Esophagus squamous epithelium (tissue), 5 donors: ENCODE measurements around the gene APMAP. TPM values are rescaled to one million over a fixed set of nuclear protein-coding genes. Genes with fewer than 3 reads are reported as not detected.

Experiments used
- DNase-seq: peaks from one replicate; lab custom pipeline; 2025; lab: John Stamatoyannopoulos, UW
- H3K27ac ChIP-seq, 4 donors: fragments of 200-600 bp; sonication (generic); one replicate each; pipeline ENCODE4 v1.5.1; 2016 to 2019; ENCODE audit warnings: mild to moderate bottlenecking in 1 of 4
- H3K27me3 ChIP-seq, 4 donors: fragments of 200-600 bp; sonication (generic); 1 replicate in 3 of 4; 2 replicates in 1 of 4; pipeline versions ENCODE4 v1.5.1 to v1.6.0; 2017 to 2021; ENCODE audit warnings: antibody characterized with exemption in 1 of 4
- H3K36me3 ChIP-seq, 3 donors: fragments of 200-600 bp; sonication (generic); one replicate each; pipeline ENCODE4 v1.5.1; 2016 to 2019
- H3K4me1 ChIP-seq, 3 donors: fragments of 200-600 bp; sonication (generic); one replicate each; pipeline ENCODE4 v1.5.1; 2017 to 2019
- H3K4me3 ChIP-seq, 4 donors: fragments of 200-600 bp; sonication (generic); 1 replicate in 3 of 4; 2 replicates in 1 of 4; pipeline ENCODE4 v1.5.1; 2016 to 2019; ENCODE audit warnings: mild to moderate bottlenecking in 2 of 4, moderate library complexity in 1 of 4
- H3K9me3 ChIP-seq, 3 donors: fragments of 200-600 bp; sonication (generic); one replicate each; pipeline ENCODE4 v1.5.1; 2016 to 2019
- POLR2A ChIP-seq, 4 donors: fragments of 450-650 bp; IDR thresholded peaks; one replicate each; pipeline ENCODE4 v1.6.1; 2017; ENCODE audit warnings: antibody characterized with exemption in 4 of 4, mild to moderate bottlenecking in 4 of 4, moderate library complexity in 3 of 4
- WGBS, 2 donors: methylation state at CpG; one replicate each; pipeline ENCODE4 v1.1.5; 2018; 5-methylcytosine and 5-hydroxymethylcytosine counted together
- intact Hi-C: fragments of 100-400 bp; cut with DNase I; formaldehyde crosslinking; loops from one replicate; pipeline ENCODE4 v1.15.0; 2022
- total RNA-seq, 4 donors: library from RNA; depleted of rRNA; stranded (reverse); fragments of >200 nt; gene quantifications; one replicate each; pipeline ENCODE4 v1.1.0, GENCODE V29; 2016
- TF ChIP-seq, protein P1 (sequence below), 6 experiments: fragments of 450-650 bp in 4 of 6; fragments of 200-600 bp in 2 of 6; sonication (generic) in 2 of 6; IDR thresholded peaks; one replicate each; pipeline ENCODE4 v1.5.1; 2016 to 2019; ENCODE audit warnings: antibody characterized with exemption in 6 of 6, mild to moderate bottlenecking in 4 of 6, moderate library complexity in 4 of 6
- donor health status: DM: yes; HTN: yes; CAD: no.

APMAP gene
- total RNA-seq, 4 donors from 2014 or later: 16.7 to 38.4 (median 25.6) TPM

DNA sequence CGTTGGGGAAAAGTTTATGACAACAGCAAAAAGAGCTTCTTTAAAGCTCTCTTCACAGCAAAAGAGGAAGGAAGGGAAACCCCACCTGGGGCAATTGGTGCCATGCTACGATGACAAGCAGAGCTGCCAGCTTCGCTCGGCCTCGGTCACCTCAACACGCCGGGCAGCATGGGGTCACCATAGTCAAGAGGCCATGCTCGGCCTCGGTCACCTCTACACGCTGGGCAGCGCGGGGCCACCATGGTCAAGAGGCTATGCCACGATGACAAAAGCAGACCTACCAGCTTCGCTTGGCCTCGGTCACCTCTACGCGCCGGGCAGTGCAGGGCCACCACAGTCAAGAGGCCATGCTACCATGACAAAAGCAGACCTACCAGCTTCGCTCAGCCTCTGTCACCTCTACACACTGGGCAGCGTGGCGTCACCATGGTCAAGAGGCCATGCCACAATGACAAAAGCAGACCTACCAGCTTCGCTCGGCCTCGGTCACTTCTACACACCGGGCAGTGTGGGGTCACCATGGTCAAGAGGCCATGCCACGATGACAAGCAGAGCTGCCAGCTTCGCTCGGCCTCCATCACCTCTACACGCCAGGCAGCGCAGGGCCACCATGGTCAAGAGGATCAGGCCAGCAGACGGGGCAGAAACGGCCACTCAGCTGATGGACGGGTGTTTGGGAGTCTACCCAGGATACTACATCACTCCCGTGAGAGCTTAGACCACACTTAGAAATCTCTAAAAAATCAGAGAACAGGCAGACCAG, 12.1 kb downstream of the APMAP start:
- Histone ChIP-seq H3K4me1 (peaks cover 0 to 6% (median 3%) of the 10 kb centered on the region in 3 donors), H3K36me3 (peaks cover 0 to 80% (median 5%) of the 10 kb centered on the region in 3 donors), H3K9me3 (peaks cover 0 to 4% (median 3%) of the 10 kb centered on the region in 3 donors), H3K27me3 (no peaks in the 10 kb centered on the region), H3K4me3 (no peak overlapping the region), H3K27ac (no peak overlapping the region)
- intact Hi-C loops: no loop called here
- TF ChIP-seq, protein P1, sequence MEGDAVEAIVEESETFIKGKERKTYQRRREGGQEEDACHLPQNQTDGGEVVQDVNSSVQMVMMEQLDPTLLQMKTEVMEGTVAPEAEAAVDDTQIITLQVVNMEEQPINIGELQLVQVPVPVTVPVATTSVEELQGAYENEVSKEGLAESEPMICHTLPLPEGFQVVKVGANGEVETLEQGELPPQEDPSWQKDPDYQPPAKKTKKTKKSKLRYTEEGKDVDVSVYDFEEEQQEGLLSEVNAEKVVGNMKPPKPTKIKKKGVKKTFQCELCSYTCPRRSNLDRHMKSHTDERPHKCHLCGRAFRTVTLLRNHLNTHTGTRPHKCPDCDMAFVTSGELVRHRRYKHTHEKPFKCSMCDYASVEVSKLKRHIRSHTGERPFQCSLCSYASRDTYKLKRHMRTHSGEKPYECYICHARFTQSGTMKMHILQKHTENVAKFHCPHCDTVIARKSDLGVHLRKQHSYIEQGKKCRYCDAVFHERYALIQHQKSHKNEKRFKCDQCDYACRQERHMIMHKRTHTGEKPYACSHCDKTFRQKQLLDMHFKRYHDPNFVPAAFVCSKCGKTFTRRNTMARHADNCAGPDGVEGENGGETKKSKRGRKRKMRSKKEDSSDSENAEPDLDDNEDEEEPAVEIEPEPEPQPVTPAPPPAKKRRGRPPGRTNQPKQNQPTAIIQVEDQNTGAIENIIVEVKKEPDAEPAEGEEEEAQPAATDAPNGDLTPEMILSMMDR (IDR thresholded peaks at IDR 0.05): no peak
- no peak for TF ChIP-seq POLR2A (IDR thresholded peaks at IDR 0.05)
- DNase-seq: no peak
- WGBS, 2 donors: 91% methylated on average over 19 to 22 of the region's 34 CpGs

DNA sequence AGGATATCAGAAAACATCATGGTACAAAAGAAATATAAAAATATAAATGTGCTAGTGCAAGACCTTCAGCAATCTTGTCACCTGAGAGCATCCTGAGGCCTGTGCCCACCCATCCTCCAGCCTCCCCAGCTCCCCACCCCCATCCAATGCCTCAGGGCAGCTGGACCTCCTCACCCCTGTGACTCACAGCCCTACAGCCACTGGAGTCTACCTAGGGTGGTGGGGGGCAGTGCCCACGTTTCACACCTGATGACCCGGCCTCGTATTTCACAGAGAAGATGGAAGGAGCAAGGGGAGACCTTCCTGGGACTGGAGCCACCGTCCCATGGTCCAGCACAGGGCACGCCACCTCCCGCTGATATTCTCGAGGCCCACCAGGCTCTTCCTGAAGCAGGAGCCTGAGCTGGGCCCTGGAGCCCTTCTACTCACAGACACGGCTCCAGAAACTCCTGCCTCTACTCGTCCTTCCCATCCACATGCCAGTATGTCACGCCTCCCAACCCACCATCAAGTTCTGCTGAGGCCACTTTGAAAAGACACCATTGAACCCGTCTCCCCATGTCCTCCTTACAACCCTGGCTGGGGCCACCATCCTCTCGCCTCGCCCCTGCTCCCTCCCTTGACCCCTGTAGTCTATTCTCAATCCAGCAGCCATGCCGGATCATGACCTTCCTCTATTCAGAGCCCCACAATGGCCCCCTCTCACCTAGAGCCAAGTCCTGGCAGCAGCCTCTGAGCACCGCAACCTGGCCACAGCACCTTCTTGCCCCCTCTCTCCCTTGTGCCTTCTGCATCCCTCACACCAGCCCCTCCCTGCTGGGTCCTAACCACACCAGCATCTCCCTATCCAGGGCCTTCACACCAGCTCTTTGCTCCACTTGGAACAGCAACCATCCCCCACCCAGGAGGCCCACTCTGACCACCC, 13.3 kb downstream of the APMAP start:
- Histone ChIP-seq H3K9me3 (peaks cover 0 to 4% (median 3%) of the 10 kb centered on the region in 3 donors), H3K27me3 (no peaks in the 10 kb centered on the region), H3K4me1 (peaks cover 0 to 3% (median 0%) of the 10 kb centered on the region in 3 donors), H3K4me3 (no peak overlapping the region), H3K27ac (peak overlapping the region in 1 of 4 donors; percentile 17), H3K36me3 (peaks cover 0 to 83% (median 5%) of the 10 kb centered on the region in 3 donors)
- DNase-seq: no peak
- TF ChIP-seq, protein P1 (IDR thresholded peaks at IDR 0.05): no peak
- no peak for TF ChIP-seq POLR2A (IDR thresholded peaks at IDR 0.05)
- 89 to 96% methylated on average over 15 of the region's 15 CpGs for WGBS, 2 donors
- intact Hi-C loops: no loop called here

DNA sequence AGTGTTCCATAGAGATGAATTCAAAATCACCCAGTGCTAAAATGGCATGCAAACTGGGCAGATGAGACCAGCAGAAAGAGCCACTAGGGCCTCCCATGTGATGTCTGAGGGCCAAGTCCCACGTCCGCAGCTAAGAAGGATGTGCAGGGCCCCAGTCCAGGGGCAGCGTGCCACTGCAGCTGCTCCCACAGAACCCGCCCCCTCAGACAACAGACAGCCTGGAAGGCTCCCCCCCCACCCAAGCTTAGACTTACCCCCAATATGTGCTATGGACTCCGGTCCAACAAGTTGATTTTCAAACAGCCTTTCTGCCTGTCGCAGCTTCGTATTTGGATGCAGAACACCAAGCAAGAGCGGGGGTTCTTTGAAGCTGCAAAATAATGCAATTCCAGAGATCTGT, 14.0 kb downstream of the APMAP start:
- Histone ChIP-seq H3K9me3 (peaks cover 0 to 4% (median 3%) of the 10 kb centered on the region in 3 donors), H3K27me3 (no peaks in the 10 kb centered on the region), H3K4me3 (no peak overlapping the region), H3K36me3 (peaks cover 0 to 88% (median 5%) of the 10 kb centered on the region in 3 donors), H3K4me1 (peaks cover 0 to 3% (median 0%) of the 10 kb centered on the region in 3 donors), H3K27ac (peak overlapping the region in 1 of 4 donors; percentile 45)
- TF ChIP-seq, protein P1 (IDR thresholded peaks at IDR 0.05): no peak
- no peak for TF ChIP-seq POLR2A (IDR thresholded peaks at IDR 0.05)
- DNase-seq: no peak
- 80 to 100% methylated on average over 1 to 4 of the region's 8 CpGs for whole genome bisulfite sequencing, 2 donors
- intact Hi-C loops: no loop called here

DNA sequence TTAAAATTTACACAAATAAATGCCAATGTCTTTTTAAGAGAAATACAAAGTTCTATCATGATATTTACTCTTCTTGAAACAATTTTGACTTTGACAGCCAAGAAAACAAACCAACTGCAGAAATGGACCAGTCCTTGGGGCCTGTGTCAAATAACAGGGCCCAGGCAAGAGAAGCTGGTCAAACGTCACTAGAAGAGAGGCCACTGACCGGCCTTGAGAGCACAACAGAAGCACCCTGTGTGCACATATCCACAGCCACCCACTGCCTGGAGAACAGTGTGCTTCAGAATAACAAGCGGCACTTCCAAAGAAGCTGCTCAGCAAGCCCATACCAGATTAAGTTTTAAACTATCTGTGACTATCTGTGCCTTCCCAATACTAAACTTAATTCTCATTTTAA, 14.8 kb downstream of the APMAP start:
- Histone ChIP-seq H3K27ac (peak overlapping the region in 1 of 4 donors; percentile 45), H3K36me3 (peaks cover 0 to 89% (median 5%) of the 10 kb centered on the region in 3 donors), H3K4me3 (no peak overlapping the region), H3K27me3 (no peaks in the 10 kb centered on the region), H3K4me1 (peaks cover 0 to 3% (median 0%) of the 10 kb centered on the region in 3 donors), H3K9me3 (peaks cover 0 to 4% (median 3%) of the 10 kb centered on the region in 3 donors)
- TF ChIP-seq, protein P1 (IDR thresholded peaks at IDR 0.05): no peak
- TF ChIP-seq POLR2A (IDR thresholded peaks at IDR 0.05): no peak
- intact Hi-C loops: no loop called here
- WGBS, 2 donors: 78 to 97% methylated on average over 3 of the region's 3 CpGs
- DNase-seq: no peak
